Activated CD8-positive, alpha-beta T cell treated with anti-CD3 and anti-CD28 coated beads, Interleukin-2, amount 10 ng/mL, durations not matched to agents 7 days and 5 days (primary cell): Measurements from ENCODE around the gene FOXL1. TPM values are rescaled to one million over a fixed set of nuclear protein-coding genes. Genes with fewer than 3 reads are reported as not detected.

Experiments
- ATAC-seq: fragments of 150-1000 bp; cut with Tn5 transposase; one replicate; pipeline ENCODE4 v1.10.0; 2021; ENCODE audit warnings: moderate library complexity
- CTCF ChIA-PET: fragments of 350-600 bp; sonication (Branson Sonifier 250); formaldehyde crosslinking; loops from one replicate; lab custom pipeline; 2021; ENCODE audit warnings: antibody characterized with exemption; lab: Charles Lee
- POLR2A ChIA-PET: fragments of 350-600 bp; sonication (Branson Sonifier 250); formaldehyde crosslinking; loops from one replicate; lab custom pipeline; 2021; ENCODE audit warnings: antibody characterized with exemption; lab: Charles Lee
- DNase-seq: peaks from one replicate; pipeline ENCODE4 v3.0.0-alpha.2; 2020
- H3K27ac Mint-ChIP-seq: one replicate; pipeline ENCODE4 v1.8.0; 2021; ENCODE audit warnings: mild to moderate bottlenecking, mixed read lengths
- H3K27me3 Mint-ChIP-seq: one replicate; pipeline ENCODE4 v1.8.0; 2021; ENCODE audit warnings: low read depth, mixed read lengths
- H3K36me3 Mint-ChIP-seq: one replicate; pipeline ENCODE4 v1.8.0; 2021; ENCODE audit warnings: low read depth, mixed read lengths
- H3K4me1 Mint-ChIP-seq: one replicate; pipeline ENCODE4 v1.8.0; 2021; ENCODE audit warnings: low read depth, mixed read lengths
- H3K4me3 Mint-ChIP-seq: one replicate; pipeline ENCODE4 v1.8.0; 2021; ENCODE audit warnings: mild to moderate bottlenecking, mixed read lengths
- H3K9me3 Mint-ChIP-seq: one replicate; pipeline ENCODE4 v1.8.0; 2022; ENCODE audit warnings: mixed read lengths; ENCODE audit not compliant: insufficient read depth
- total RNA-seq, 2 experiments: library from RNA; stranded (reverse); gene quantifications; one replicate each; pipeline ENCODE4 v1.2.3, GENCODE V29; 2021

Gene FOXL1
- total RNA-seq, 2 experiments from 2014 or later = not detected

DNA sequence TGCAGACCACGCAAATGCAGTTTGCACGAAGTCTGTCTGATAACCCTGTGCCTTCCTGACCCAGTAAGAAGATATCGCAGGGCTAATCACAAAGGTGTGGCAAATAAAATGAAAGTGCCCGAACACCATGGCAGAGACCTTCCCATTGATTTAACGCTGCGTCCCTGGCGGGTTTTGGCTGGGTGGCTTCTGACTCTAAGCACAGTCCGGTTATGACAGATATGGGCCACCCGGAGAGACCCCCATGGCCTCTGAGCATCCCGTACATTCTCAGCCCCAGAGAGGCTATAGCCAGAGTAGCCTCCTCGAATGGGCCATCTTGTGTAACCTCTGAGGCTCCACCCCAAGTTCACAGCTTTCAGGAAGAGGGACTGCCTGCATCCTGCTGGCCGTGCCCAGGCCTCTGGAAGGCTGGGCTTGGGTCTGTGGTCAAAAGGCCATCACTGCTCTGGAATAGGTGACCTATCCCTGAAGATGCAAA lies 6.3 kb upstream of the FOXL1 start:
- DNase-seq (no peak), ATAC-seq (no peak)
- ChIA-PET POLR2A (no interaction called here), CTCF (no interaction called here)
- Mint-ChIP-seq H3K27ac (no peak overlapping the region), H3K36me3 (no peaks in the 10 kb centered on the region), H3K4me1 (peaks cover 9% of the 10 kb centered on the region), H3K27me3 (peaks cover 52% of the 10 kb centered on the region), H3K4me3 (no peak overlapping the region), H3K9me3 (no peaks in the 10 kb centered on the region)

DNA sequence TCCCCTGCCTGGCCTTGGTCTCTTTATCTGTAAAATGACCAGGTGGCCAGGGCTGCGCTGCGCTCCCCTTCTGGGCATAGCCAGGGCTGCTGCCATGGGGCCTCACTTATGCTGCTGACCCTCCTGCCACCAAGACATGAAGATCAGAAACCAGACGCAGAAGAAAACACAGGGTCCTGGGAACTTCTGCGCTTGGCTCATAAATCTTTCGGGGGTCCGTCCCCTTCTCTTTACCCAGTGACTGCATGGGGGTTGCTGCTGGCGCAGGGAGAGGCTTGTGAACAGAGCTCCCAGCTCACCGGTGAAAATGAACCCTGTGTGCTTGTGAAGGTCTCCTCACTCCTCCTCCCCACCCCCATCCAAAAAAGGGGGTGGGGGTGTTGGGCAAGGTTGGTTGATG lies 5.7 kb upstream of the FOXL1 start:
- peaks cover 7% of the 10 kb centered on the region for H3K4me1 Mint-ChIP-seq
- ChIA-PET CTCF (interaction anchor here (1.1 to 1.2 kb wide), 2 partner anchors 8 to 490 kb away, joined by 3 to 4 read pairs; no protein-coding TSS in a partner anchor), POLR2A (no interaction called here)
- no peaks in the 10 kb centered on the region for H3K9me3 Mint-ChIP-seq
- H3K36me3 Mint-ChIP-seq = no peaks in the 10 kb centered on the region
- H3K4me3 Mint-ChIP-seq = no peak overlapping the region
- no peak overlapping the region for H3K27ac Mint-ChIP-seq
- peaks cover 52% of the 10 kb centered on the region for H3K27me3 Mint-ChIP-seq
- DNase-seq (no peak), ATAC-seq (no peak)

DNA sequence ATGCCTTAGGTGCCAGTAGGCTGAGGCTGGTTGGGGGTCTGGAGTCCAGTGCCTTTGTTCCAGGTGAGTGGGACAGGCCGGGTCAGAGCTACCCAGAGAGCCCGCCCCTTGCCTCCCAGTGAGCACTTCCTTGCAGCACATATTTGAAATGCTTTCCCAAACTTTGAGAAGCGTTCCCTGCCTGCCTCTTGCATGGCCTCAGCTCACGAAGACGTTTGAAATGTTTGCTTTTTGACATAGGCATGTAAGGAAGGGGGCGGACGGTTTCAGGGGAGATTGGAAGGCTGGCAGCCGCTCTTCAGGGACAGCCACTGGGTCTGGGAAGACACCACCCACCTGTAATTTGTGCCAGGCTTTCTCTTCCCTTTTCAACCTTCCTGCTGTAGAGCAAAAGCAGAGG lies 5.1 kb upstream of the FOXL1 start:
- Mint-ChIP-seq H3K4me1 (peaks cover 7% of the 10 kb centered on the region), H3K36me3 (no peaks in the 10 kb centered on the region), H3K27ac (no peak overlapping the region), H3K9me3 (no peaks in the 10 kb centered on the region), H3K27me3 (peaks cover 56% of the 10 kb centered on the region), H3K4me3 (no peak overlapping the region)
- DNase-seq = no peak
- ChIA-PET CTCF (interaction anchor here (1.1 to 1.2 kb wide), 2 partner anchors 9 to 490 kb away, joined by 3 to 4 read pairs; no protein-coding TSS in a partner anchor), POLR2A (no interaction called here)
- no peak for ATAC-seq

- Mint-ChIP-seq H3K4me3 (no peak overlapping the region), H3K9me3 (no peaks in the 10 kb centered on the region), H3K27ac (no peak overlapping the region), H3K36me3 (no peaks in the 10 kb centered on the region), H3K27me3 (peaks cover 59% of the 10 kb centered on the region), H3K4me1 (peaks cover 7% of the 10 kb centered on the region)
- POLR2A ChIA-PET = no interaction called here
- no peak for ATAC-seq
- no peak for DNase-seq
- CTCF ChIA-PET = interaction anchor here (1.1 to 1.2 kb wide), 2 partner anchors 9 to 489 kb away, joined by 3 to 4 read pairs; no protein-coding TSS in a partner anchor
Observed at GRCh38 chr16:86573646-86574508, 4.5 kb upstream of the FOXL1 start.

DNA sequence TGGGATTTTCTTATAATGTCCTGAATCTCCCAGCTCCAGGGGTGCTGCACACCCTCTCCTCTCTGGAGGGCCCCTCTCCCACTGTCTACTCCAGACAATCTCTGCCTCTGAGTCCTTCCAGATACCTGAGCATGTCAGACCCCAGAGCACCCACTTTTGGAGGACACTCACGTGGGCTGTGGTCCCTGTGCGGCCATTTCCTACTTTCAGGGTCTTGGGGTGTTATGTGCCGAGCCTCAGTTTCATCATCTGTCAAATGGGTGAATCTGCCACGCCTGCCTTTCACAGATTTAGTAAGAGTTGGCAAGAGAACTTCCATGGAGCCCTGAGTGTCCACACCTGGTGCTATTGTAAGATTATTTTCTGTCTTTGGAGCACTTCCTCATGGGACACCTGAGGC lies 3.7 kb upstream of the FOXL1 start:
- ATAC-seq (no peak), DNase-seq (no peak)
- H3K4me3 Mint-ChIP-seq = no peak overlapping the region
- H3K4me1 Mint-ChIP-seq = peaks cover 7% of the 10 kb centered on the region
- H3K36me3 Mint-ChIP-seq = no peaks in the 10 kb centered on the region
- POLR2A ChIA-PET = no interaction called here
- H3K9me3 Mint-ChIP-seq = no peaks in the 10 kb centered on the region
- H3K27me3 Mint-ChIP-seq = peaks cover 57% of the 10 kb centered on the region
- no peak overlapping the region for H3K27ac Mint-ChIP-seq
- CTCF ChIA-PET = interaction anchor here (1.5 kb wide), 1 partner anchor 10 kb away, joined by 5 read pairs; no protein-coding TSS in a partner anchor

- H3K4me3 Mint-ChIP-seq = no peak overlapping the region
- H3K27me3 Mint-ChIP-seq = peaks cover 57% of the 10 kb centered on the region
- peaks cover 7% of the 10 kb centered on the region for H3K4me1 Mint-ChIP-seq
- no peaks in the 10 kb centered on the region for H3K9me3 Mint-ChIP-seq
- H3K36me3 Mint-ChIP-seq = no peaks in the 10 kb centered on the region
- ChIA-PET CTCF (interaction anchor here (1.5 kb wide), 1 partner anchor 11 kb away, joined by 5 read pairs; no protein-coding TSS in a partner anchor), POLR2A (no interaction called here)
- ATAC-seq (no peak), DNase-seq (no peak)
- H3K27ac Mint-ChIP-seq = no peak overlapping the region
Observed at GRCh38 chr16:86575095-86575685, 3.2 kb upstream of the FOXL1 start.

- POLR2A ChIA-PET = no interaction called here
- H3K27me3 Mint-ChIP-seq = peaks cover 56% of the 10 kb centered on the region
- peaks cover 7% of the 10 kb centered on the region for H3K4me1 Mint-ChIP-seq
- CTCF ChIA-PET = interaction anchor here (1.5 kb wide), 1 partner anchor 12 kb away, joined by 5 read pairs; no protein-coding TSS in a partner anchor
- H3K36me3 Mint-ChIP-seq = no peaks in the 10 kb centered on the region
- ATAC-seq (peak; percentile 73), DNase-seq (peak; percentile 60)
- H3K9me3 Mint-ChIP-seq = no peaks in the 10 kb centered on the region
- H3K4me3 Mint-ChIP-seq = peak overlapping the region; percentile 63
- H3K27ac Mint-ChIP-seq = no peak overlapping the region
Observed at GRCh38 chr16:86575754-86576557, 2.4 kb upstream of the FOXL1 start.

GRCh38 chr16:86576591-86577313 lies 1.6 kb upstream of the FOXL1 start:
- no peak overlapping the region for H3K27ac Mint-ChIP-seq
- no peaks in the 10 kb centered on the region for H3K36me3 Mint-ChIP-seq
- peaks cover 54% of the 10 kb centered on the region for H3K27me3 Mint-ChIP-seq
- H3K4me1 Mint-ChIP-seq = peaks cover 7% of the 10 kb centered on the region
- ATAC-seq (no peak), DNase-seq (no peak)
- POLR2A ChIA-PET = no interaction called here
- H3K9me3 Mint-ChIP-seq = no peaks in the 10 kb centered on the region
- CTCF ChIA-PET = no interaction called here
- H3K4me3 Mint-ChIP-seq = peak overlapping the region; percentile 63

DNA sequence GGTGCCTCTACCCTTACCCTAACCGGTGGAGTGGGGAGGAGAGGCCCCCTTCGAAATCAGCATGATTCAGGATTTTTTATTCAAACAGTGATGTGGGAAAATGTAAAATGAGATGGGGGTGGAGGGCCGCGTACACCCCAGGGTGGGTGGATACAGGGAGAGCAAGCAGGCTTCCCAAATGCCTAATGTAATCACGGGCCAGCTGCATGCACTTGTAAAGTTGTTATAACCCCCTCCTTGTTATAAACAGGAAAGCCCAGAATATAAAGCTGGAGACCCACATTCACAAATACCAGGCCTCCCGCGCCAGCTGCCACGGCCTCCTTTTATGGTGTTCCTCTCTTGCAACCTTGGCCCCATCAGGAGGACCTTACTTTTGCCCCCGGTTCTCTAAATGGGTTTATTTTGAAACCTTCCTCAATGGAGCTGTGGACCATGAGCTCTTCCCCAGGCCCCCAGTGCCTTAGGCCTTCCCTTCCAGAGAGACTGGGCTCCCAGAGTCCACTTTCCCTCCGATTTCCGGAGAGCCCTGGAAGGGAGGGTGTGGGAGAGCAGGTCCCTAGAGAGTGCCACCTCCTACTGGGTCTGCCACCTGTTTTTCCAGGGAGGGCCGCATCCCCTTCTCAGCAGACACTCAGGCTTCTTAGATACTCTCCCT lies 906 bp upstream of the FOXL1 start:
- no peak for DNase-seq
- peaks cover 57% of the 10 kb centered on the region for H3K27me3 Mint-ChIP-seq
- CTCF ChIA-PET = interaction anchor here (1.5 kb wide), 1 partner anchor 485 kb away, joined by 4 read pairs; no protein-coding TSS in a partner anchor
- H3K27ac Mint-ChIP-seq = no peak overlapping the region
- no peak for ATAC-seq
- no peaks in the 10 kb centered on the region for H3K9me3 Mint-ChIP-seq
- no peaks in the 10 kb centered on the region for H3K36me3 Mint-ChIP-seq
- H3K4me3 Mint-ChIP-seq = no peak overlapping the region
- POLR2A ChIA-PET = no interaction called here
- peaks cover 7% of the 10 kb centered on the region for H3K4me1 Mint-ChIP-seq

- ATAC-seq (no peak), DNase-seq (no peak)
- no peaks in the 10 kb centered on the region for H3K36me3 Mint-ChIP-seq
- H3K27ac Mint-ChIP-seq = no peak overlapping the region
- peaks cover 7% of the 10 kb centered on the region for H3K4me1 Mint-ChIP-seq
- H3K4me3 Mint-ChIP-seq = no peak overlapping the region
- ChIA-PET CTCF (interaction anchor here (1.5 kb wide), 1 partner anchor 484 kb away, joined by 4 read pairs; no protein-coding TSS in a partner anchor), POLR2A (no interaction called here)
- H3K9me3 Mint-ChIP-seq = no peaks in the 10 kb centered on the region
- peaks cover 59% of the 10 kb centered on the region for H3K27me3 Mint-ChIP-seq
Observed at GRCh38 chr16:86578611-86579267, 390 bp downstream of the FOXL1 start.
